ENCODE measurements around the gene BCKDHA.

- TF ChIP-seq CTCF (IDR thresholded peaks at IDR 0.05): no peak
- TF ChIP-seq POLR2A (IDR thresholded peaks at IDR 0.05; ENCODE audit: low read depth): no peak
These were observed 416 bp downstream of the BCKDHA start for GRCh38 chr19:41398050-41398418.

All from esophagus muscularis mucosa (tissue), 3 donors.